ENCODE results near the gene TRIAP1.

The TRIAP1 gene

GRCh38 chr12:120425797-120426196 lies 20.4 kb downstream of the TRIAP1 start:
- DNase-seq, result no peak

GRCh38 chr12:120422892-120423456 lies 23.2 kb downstream of the TRIAP1 start:
- no peak for DNase-seq

GRCh38 chr12:120421701-120422100 lies 24.5 kb downstream of the TRIAP1 start:
- DNase-seq, result no peak

DNA sequence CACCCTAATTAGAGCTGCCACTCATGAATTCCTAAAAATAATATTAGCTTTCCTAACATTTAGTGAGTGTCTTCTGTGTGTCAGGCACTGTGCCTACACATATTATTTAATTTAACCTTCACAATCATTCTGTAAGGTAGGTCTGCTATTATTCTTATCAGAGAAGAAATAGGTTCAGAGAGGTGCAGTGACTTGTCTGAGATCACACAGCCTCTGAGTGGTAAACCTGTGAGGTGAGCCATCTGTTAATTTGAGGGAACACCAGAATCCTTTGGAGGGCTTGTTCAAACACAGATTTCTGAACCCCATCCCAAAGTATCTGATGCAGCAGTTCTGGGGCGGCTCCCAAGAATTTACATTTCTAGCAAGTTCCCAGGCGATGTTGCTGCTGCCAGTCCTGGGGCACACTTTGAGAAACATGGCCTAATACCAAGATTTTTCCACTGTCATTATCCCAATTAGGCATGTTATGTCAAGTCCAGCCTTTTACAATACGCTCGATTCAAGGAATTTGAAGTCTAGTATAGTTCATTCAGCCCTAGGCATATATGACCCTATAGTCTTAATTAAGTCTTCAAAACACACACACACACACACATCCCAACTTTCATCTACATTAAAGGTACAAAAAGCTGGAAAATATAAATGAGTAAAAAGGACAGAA lies 28.1 kb downstream of the TRIAP1 start:
- DNase-seq, result no peak

GRCh38 chr12:120416490-120417216 lies 29.5 kb downstream of the TRIAP1 start:
- no peak for DNase-seq

GRCh38 chr12:120413901-120414695 lies 32.1 kb downstream of the TRIAP1 start:
- DNase-seq, result no peak

- DNase-seq, result no peak
Observed at GRCh38 chr12:120412421-120412820, 33.8 kb downstream of the TRIAP1 start.

DNA sequence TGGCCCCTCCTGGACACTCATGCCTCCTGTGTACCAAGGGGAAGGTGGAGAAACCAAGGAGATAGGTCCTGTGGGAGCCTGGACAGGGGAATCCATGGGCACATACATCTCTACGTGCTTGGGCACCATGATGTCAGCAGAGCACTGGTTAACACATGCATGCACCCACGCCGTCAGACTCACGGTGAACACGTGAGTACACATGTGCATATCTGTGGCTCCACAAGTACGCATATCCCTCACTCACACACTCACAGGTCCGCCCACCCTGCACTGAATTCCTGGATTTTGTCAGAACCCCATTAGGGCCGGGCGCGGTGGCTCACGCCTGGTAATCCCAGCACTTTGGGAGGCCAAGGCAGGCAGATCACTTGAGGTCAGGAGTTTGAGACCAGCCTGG lies 37.4 kb downstream of the TRIAP1 start:
- no peak for DNase-seq

DNA sequence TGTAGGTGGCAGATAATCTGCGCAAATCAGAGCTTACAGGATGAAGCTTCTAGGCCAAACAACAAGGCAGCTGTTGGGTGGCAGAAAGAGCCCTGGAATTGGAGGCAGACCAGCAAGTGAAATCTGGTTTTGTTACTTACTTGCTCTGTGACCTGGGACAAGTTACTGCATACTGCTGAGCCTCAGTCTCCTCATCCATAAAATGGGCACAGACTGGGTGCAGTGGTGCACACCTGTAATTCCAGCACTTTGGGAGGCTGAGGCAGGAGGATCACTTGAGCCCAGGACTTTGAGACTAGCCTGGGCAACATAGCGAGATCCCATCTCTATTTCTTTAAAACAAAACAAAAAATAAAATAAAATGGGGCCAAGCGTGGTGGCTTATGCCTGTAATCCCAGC lies 39.6 kb downstream of the TRIAP1 start:
- DNase-seq, result no peak

GRCh38 chr12:120406069-120406468 lies 40.1 kb downstream of the TRIAP1 start:
- DNase-seq, result no peak

DNA sequence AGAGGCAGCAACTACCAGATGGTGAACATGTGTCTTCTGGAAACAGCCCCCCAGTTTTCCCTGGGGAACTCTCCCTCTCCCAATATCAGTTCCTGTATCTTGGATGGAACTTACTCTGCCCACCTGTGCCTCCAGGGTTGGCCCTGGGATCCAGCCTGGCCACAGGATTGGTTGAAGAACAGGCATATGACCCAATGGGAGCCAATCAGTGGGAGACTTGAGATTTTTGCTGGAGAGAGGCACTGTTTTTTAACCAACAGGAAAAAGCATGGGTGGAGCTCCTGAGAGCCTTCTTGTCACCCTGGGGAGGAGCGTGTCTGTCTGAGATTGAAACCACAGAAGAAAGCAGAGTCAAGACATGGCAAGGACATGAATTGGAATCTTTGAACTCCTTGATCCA lies 41.9 kb downstream of the TRIAP1 start:
- DNase-seq, result no peak

DNA sequence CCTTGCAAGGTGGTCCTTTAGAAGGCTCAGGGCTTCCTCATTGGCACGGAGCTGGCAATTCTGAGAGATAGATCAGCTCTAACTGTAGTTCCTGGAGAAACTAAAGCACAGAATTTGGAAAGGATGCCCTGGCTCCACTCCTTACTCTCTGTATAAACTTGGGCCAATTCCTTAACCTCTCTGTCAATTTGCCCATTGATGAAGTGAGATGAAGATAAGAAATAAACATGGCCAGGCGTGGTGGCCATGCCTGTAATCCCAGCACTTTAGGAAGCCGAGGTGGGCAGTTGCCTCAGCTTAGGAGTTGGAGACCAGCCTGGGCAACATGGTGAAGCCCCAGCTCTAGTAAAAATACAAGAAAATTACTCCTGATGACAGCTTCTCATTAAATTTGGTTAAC lies 42.3 kb downstream of the TRIAP1 start:
- no peak for DNase-seq

- DNase-seq, result no peak
Observed at GRCh38 chr12:120402217-120402616, 44.0 kb downstream of the TRIAP1 start.

- peak; percentile 48 for DNase-seq
Observed at GRCh38 chr12:120399531-120399930, 46.7 kb downstream of the TRIAP1 start.

- DNase-seq, result no peak
Observed at GRCh38 chr12:120397824-120398540, 48.2 kb downstream of the TRIAP1 start.

- no peak for DNase-seq
Observed at GRCh38 chr12:120394483-120395367, 51.5 kb downstream of the TRIAP1 start.

All from amniotic stem cell (primary cell).